LoVo (cell line): ENCODE data around the gene PSMA2.

Experiments
- DNase-seq: peaks from one replicate; pipeline ENCODE4 v3.0.0-alpha.2; 2016; ENCODE audit warnings: low spot score

PSMA2 gene

DNA sequence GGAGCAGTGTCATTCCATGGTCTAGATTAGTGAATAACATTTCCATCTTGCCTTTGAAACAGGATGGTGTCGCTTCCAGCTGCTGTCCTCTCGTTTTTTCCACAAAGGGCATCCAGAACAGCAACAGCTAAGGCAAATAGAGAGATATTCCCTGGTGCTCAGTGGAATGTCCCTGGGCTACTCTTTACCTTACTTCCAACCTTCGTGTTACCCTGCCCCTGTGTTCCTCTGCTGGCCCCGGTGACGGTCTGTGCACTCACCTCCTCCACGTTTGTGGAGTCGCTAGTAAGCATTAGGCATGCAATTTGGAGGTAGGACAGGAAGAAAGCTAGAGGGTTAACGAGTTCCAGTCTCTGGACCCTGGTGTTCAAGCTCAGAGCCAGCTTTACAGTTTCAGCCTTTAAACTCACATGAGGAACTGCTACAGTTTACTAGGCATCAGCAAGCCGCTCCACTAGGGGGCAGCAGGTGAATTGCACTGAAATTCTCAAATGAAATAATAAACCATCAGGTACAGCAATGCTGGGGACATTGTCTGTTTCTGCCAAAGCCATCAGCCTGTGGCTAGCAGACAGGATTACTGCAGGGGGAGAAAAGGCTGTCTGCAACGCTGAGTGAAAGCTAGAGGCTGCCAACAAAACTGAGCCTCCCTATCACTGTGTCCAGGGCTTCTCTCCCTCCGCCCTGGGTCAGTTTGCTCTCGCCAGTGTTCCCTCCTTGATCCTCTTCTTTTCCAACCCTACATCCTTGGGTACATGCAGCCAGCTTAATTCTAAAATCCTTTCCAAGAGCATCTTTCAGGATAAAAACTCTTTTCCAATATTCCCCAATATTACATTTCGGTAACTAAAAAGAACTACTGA is 9.2 kb upstream of the PSMA2 start:
- peak; percentile 76 for DNase-seq

GRCh38 chr7:42939457-42940240 is 7.7 kb upstream of the PSMA2 start:
- DNase-seq, result no peak

DNA sequence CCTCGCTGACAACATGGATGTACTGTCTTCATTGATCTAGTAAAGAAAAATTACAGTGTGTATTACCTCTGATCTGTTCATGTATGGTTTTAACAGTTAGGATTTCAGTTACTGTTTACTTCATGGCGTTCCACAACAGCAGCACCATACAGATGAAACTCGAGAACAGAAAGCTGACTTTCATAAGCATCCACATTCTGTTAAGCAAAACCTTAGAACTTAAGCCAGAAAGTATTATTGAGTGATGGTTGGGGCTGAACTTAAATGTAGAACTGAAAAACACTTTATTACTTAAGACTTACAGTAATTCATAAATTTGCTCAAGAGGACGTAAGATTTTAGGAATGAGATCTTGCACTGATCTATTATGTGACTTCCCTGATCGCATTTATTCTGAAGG is 3.9 kb upstream of the PSMA2 start:
- no peak for DNase-seq

DNA sequence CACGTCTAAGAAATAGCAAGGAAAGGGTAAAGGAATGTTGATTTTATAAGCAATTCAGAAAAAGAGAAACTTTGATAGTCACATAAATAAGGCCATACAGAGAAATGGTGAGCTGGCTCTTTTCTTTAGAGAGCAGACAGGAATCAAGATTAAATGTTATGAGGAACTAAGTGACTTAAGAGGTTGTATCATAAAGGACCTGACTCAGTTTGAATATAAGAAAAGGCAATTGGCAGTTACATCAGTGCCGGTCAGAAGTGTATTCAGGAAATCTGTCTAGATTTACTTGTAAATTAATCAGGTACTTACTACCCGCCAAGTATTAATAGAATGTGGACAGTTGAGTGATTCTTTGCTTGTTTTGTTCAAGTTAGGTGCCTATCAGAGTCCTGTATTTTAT is 2.3 kb upstream of the PSMA2 start:
- DNase-seq, result no peak

- peak; percentile 30 for DNase-seq
These were observed 1.0 kb upstream of the PSMA2 start for GRCh38 chr7:42932811-42933591.

DNA sequence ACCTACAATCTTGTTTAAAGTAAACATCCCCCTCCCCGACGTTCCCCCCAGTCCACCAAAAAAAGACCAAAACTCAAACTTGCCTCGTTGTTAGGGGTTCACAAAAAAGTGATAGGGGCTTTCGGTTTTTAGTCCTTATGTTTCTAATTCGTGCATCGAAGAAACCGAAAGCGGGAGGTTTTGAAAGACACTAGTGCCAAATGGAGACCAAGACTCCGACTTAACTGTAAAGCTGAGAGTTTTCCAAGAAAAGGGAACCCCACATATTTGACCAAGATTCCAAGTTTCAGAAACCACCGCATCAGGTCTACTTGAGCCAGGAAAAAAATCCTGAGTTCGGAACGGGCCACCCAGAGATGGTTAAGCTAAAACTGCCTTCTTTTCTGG is 534 bp downstream of the PSMA2 start:
- DNase-seq, result no peak

DNA sequence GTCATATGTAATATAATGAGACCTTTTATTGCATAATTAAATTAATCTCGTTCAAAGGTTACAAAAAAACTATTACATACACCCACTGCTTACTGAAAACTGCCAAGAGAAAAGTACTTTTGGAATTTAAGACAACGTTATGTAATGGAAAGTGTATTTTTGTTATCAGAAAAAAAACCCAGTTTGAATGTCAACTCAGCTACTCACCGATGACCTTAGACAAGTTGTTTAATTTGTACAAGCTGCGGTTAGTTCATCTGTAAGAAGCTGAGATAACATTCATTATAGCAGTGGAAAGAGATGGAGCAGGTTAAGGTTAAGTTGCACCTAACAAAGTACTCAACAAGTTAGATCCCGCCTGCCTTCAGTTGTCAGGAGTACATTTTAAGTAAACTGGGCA is 1.1 kb downstream of the PSMA2 start:
- no peak for DNase-seq

DNA sequence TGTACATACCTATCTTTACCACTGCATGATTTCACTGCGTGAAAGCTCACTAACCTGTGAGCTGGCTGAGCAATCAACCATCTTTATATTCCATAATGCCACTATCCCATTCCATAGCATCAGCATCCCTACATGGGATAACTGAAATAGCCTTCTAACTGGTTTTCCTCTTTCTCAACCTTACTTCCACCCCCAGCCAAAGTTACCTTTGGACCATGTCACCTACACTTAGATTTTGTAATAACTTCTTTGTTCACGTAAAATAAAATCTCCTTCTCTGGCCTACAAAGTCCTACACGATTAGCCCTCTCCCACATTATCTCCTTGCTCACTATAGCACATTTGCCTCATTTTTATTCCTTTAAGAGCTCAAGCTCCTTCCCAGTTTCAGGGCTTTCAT is 2.5 kb downstream of the PSMA2 start:
- DNase-seq, result no peak

DNA sequence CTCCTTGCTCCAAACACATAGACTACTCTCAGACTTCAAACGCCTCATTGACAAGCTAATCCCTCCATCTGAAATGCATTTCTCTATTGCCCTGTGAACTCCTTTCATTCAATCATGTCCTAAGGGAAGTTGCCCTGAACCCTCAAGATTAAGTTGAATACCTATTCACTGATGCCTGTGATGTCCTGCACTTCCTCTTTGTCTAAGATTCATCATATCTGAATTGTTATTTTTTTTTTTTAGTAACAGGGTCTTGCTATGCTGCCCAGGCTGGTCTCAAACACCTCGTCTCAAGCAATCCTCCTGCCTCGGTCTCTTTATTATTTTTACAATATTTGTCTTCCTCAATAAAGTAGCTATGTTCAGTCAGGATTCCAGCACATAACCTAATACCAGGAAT is 3.2 kb downstream of the PSMA2 start:
- no peak for DNase-seq

DNA sequence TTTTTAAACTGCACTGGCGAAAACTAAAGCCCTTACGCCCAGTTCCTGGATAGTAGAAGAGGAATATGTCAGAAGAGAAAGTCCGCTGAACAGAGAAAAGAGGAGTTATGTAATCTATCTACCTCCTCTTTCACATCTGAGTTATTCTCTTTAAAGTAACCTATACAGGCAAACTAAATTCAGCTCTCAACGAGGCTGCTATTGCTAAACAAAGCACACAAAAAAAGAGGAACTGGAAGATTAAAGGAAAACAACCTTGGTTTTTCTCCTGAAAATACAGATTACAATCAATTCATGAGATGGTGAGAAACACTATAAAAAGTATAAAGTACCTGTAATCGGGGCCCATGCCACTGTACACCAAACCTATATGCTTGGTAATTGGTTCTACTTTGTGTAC is 5.8 kb downstream of the PSMA2 start:
- no peak for DNase-seq

- no peak for DNase-seq
These were observed 6.3 kb downstream of the PSMA2 start for GRCh38 chr7:42925630-42926029.

GRCh38 chr7:42924223-42924838 is 7.6 kb downstream of the PSMA2 start:
- no peak for DNase-seq

DNA sequence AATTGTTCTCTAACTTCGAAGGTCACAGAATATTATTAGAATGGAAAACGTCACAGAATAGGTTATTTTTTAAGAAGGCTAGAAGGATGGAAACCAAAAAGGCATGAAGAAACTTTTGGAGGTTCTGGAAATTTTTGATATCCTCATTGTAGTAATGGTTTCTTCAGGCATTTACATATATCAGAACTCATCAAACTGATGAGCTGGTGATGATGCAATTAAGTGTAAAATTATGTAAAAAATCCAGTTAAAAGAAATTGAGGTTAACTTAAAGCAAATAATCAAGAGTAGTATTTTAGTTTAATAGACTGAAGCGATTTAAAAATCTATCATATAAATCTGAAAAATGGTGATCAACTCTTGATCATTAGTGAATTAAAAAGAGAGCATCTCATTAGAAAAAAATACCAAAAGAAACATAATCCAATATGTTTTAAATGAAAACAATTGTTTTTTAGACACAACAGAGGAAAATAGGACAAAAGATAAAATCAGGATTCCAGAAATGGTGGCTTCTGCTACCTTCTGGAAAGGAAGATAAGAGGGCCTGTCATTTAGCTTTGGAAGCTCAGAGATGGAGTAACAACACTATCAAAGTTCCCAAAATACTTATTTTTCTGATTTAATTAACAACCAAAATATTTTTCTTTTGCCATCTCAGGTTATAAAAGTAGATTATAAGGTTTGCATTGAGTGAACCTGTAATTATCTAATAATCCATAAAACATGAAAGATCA is 9.8 kb downstream of the PSMA2 start:
- DNase-seq, result no peak

DNA sequence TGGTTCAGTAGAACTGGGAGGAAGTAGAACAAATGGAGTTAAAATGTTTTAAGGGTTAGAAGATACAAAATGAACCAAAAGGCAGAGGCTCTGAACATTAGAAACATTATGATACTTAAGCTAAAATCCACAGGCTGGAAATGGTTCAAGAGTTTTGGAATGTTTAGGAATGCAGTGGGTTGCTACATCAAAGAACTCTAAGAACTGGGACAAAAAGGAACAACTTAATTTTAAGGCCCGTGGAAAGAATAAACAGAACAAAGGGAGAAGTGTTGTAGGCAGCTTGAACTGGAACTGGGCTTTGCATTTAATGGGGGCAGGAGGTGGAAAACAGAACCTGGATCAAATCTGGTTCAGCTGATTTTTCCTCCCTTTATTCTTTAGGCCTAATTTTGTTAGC is 16.6 kb downstream of the PSMA2 start:
- no peak for DNase-seq

DNA sequence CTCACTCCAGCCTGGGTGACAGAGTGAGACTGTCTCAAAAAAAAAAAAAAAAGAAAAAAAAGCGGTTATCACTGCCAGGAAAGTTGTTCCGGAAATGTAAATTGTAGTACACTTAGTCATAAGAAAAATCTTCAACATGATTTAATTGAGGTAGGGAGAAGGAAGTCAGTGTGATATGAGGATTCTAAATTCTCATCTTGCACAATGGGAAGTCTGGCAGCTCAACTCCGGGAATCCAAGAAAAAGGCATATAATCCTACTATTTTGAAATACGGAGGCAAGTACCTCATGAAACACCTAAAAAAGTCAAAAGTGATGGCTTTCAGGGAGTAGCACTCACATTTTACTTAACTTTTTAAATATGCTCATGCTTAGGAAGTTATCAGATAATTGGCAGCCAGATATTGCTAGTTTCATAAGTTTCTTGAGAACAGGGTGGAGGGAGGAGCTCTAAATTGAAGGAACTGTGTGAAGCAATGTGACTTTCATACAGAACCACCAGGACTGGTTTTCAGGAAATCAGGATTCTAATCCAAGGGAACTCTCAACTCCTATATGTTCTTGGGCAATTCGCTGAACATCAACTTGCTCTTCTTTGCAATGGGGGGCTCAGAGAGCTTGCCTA is 17.4 kb downstream of the PSMA2 start:
- DNase-seq, result no peak

DNA sequence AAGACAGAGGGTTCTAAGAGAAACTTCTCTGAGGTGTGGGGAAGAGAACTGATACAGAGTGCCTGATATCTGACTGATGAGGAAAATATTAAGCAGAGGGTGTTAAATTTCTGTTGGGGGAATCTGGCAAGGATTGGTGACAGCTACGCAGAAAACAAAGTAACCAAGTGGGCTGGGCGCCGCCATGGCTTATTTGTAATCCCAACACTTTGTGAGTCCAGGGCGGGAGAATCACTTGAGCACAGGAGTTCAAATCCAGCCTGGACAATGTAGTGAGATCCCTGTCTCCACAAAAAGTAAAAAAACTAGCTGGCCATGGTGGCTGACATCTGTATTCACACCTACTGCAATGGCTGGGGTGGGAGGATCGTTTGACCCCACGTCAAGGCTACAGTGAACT is 18.0 kb downstream of the PSMA2 start:
- no peak for DNase-seq

- DNase-seq, result no peak
These were observed 18.4 kb downstream of the PSMA2 start for GRCh38 chr7:42913591-42913990.

DNA sequence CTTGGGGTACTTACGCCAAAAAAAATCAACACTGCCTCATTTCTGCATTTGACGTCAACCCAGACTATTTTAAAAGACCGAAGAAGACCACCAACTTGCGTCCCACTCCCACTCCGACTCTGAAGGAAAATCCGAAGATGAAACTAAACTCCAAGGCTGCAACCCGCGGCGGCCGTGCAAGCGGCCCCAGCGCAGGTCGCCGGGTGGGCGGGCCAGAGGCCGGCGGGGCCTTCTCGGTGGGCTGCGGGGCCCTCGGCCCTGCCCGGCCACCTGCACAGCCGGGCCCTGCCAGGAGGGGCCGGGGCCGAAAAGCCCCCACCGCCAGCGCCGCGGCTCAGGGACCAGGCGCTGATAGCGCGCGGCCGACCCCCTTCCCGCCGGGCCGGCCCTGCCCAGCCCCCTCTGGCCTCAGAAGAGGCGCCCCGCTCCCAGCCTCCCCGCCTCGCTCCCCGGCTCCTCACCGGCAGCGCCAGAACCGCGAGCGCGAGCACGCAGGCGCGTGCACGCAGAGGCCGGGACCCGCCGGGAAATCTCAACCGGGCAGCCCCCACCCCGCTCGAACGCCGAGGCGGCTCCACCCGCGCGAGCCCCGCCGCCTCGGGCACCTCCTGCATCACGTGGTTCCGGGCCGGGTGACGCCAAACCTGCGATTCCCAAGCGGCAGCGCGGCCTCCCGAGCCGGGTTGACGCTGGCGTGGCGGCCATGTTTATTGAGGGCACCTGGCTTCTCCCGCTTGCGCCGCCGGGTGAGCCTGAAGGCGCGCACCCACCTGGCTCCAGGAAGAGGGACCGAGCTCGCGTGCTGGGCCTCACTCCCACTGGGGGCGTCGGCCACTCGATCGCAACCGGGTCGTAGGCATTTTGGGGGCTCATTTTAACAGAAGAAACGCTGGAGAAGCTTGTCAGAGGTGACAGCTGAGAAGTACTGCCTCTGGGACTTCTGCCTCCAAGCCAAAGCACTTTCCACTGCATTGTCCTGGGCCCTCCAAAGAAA is 20.2 kb downstream of the PSMA2 start, which contains the start of gene C7orf25:
Gene C7orf25 (minus strand): TSS at position 617 of the 994 bp plus-strand sequence. CDS start 1,170 bp downstream, outside the sequence.
- peak; percentile 99 for DNase-seq

- DNase-seq, result no peak
These were observed 21.7 kb downstream of the PSMA2 start for GRCh38 chr7:42910306-42910705.

DNA sequence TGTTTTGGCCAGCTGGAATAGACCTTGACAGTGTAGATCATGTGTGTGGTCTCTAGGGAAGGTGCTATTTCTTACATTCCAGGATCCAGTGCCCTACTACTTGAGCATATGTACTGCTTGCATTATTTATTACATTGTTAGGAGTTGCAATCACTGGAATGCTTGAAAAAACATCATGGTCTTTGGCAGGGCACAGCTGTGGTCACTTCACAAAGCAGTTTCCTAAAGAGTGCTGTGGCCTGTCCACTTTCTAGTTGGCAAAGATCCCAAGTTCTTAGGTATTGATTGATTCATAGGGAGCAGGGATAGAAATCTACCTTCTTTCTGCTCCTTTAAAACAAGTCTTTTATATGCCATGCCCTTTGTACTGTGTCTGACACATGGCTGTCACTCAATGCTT is 24.7 kb downstream of the PSMA2 start:
- DNase-seq, result no peak
